GM19438 (cell line): Measurements from ENCODE around the gene CCDC190.
A peak's percentile ranks its signal among the peaks of the same experiment; 100 is the strongest.
"Not testable (repeated sequence)": the region's sequence is repeated elsewhere in the genome, so short reads cannot be mapped to it uniquely, and the experiment has no call there.

Experiments
- ATAC-seq: cut with Tn5 transposase; IDR thresholded peaks from one replicate; pipeline ENCODE4 v1.9.1; 2021; ENCODE audit warnings: low read depth; ENCODE audit not compliant: unreplicated experiment

CCDC190 gene

DNA sequence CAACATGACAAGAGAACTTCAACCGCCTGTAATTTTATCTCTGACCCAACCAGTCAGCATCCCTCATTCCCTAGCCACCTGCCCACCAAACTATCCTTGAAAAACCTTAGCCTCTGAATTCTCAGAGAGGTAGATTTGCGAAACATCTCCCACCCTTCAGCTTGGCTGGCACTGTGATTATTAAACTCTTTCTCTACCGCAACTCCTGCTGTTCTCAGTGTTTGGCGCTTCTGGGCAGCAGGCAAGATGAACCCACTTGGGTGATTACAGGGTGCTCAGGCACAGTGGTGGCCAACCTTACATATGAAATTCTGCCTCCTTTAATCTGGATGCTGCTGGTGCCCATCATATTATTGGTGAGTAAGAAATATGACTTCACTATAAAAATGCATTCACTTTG lies 22.1 kb downstream of the CCDC190 start:
- no peak for ATAC-seq

DNA sequence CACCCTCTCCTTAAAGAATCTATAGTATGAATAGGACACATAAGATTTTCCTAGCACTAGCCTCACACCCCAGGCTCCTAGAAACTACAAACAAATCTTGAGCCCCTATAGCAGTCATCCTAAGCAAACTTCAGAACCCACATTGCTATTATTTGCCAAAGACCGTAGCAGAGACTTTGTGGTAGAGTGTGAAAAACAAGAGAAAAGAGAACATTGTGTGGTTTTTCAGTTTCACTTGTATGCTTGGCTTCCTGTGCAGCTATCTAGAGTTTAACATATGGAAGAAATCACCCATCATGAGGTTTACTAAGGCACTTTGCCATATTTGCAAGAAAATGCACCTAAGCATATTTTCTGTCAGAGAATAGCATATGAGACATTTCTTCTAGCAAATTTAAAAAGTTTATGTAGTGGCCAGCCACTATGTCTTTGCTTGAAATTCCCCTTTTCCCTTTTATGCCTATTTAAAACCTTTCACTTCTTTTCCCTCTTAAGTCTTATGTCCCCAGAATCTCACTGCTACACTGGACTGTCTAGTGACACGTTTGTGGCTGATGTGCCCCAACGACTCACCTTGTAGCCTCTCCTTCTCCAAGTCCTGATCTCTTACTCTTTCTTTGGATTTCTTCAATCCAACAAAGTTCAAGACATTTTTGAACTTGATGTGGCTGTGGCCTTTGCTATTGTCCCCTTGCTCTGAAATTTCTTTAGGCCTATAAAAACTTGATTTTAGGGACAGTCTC lies 25.6 kb downstream of the CCDC190 start:
- ATAC-seq: peak; percentile 92

DNA sequence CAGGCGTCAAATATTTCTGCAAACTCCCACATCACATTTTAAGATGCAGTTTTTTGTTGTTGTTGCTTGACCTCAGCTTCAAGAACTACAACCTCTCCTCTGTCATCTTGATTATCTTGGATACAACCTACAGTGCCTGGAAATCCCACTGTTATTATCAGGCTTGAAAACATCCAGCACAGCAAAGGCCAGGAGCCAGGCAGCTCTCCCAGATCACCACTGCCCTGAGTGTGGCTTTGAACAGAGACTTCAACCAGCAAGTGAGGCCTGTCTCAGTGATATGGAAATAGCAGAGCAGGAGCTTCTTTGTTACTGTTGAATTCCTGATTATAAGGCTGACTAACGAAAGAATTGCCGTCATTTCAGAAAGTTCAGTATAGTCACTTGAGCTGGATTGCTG lies 28.5 kb downstream of the CCDC190 start:
- no peak for ATAC-seq

DNA sequence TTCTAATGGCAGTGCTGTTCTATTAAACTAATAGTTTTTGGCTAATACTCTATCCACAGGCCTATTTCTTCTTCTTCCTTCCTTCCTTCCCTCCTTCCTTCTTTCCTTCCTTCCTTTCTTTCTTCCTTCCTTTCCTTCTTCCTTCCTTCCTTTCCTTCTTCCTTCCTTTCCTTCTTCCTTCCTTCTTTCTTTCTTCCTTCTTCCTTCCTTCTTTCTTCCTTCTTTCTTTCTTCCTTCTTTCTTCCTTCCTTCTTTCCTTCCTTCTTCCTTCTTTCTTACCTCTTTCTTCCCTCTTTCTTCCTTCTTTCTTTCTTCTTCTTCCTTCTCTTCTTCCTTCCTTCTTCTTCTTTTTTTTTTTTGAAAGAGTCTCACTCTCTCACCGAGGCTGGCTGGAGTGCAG lies 31.7 kb downstream of the CCDC190 start:
- ATAC-seq: no peak

DNA sequence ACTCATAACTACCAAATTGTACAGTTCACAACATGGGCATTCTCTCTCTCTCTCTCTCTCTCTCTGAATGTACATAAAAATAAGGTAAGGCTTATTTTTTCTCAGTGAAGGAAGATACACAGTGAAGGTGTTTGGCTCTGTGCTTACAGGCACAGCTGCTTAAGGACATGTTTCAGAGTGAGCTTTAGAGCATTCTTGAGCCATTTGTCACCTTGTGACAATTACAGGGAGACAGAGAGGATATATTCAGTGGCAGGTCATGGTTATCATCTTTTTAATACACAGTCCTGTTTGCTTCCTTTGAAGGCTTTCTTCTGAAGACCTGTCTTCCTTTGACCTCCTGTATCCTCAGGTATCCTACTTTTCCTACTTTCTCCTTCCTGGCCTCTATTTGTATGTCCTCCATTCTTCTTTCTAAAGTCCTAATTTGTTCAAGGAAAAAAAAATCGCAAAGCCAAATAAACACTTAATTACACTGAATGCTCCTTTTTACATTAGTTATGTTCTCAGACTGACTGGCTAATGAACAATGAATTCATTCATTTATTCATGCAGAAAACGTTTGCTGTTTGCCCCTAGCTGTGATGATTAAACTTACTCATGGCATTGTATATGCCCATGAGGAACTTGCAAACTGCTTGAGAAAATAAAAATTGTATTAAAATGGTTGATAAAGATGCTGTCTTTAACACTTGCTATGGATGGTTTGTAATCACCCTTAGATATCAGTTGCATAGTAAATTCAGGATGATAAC lies 37.0 kb downstream of the CCDC190 start:
- ATAC-seq: no peak

DNA sequence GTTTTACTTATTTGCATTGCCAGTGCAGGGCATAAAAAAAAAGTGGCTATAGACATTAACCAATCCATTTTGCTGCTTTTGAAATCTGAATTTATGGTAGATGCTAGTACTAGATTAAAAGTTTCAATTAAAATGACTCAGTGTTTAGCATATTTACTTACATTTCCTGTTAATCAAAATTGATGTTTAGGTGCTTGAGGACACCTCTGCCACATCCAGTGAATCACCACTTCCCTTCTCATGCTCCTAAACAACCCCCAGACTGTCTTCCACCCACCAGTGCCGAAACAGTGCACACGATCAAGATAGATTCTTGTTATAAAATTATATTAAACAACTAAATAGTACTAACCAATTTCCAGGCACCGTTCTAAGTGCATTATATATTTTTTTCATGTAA lies 37.7 kb downstream of the CCDC190 start:
- no peak for ATAC-seq

DNA sequence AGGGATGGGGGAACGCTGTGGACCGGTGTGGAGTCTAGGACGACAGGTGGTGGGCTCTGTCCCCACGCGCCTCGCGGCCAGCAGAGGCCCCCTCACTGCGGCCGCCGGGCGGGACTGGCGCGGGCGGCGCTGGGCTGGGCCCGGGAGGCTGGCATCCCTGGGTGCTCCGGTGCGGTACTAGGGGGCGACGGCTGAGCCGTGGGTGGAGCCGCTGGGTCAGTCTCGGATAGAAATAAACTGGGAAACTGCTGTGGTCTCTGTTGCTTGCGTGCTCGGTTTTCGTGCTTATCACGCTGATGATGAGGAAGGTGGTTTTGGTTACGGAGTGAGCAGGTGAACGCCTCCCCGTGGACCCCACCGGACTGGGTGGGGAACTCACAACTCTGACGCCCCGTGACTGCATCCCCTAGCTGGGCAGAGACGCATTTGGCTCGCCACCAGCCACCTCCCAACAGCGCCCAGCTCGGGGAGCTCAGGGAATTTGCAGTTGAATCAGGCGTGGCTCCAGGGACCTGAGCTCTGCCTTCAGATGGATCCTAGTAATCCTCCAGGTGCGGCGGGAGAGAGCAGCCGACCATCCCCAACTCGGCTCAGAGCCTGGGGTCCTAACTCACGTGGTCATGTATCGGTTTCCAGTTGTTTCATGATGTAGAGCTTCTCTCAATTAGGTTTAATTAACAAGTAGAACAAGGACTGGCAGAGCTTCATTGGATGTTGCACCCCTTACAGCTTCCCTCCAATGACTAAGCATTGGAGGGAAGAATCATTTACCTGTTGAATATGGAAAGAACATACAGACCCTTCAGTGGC lies 38.4 kb downstream of the CCDC190 start:
- no peak for ATAC-seq

DNA sequence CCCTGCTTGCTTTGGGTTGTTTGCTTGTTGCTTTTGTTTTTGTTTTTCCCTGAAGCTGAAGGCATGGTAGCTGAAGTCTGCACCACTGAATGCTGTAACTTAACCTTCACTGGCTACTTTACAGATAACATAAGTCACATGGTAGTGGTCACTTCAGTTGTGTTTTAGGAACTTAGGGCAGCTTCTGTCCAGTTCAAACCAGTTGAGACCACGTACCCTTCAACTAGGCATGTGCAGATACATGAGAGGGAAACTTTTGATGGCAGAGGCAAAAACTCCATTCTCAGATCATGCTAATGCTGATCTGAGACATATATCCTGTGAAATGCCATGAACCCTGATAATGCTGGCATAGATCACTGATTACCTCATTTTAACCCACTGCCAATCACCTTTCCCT lies 42.3 kb downstream of the CCDC190 start:
- ATAC-seq: not testable (repeated sequence)

DNA sequence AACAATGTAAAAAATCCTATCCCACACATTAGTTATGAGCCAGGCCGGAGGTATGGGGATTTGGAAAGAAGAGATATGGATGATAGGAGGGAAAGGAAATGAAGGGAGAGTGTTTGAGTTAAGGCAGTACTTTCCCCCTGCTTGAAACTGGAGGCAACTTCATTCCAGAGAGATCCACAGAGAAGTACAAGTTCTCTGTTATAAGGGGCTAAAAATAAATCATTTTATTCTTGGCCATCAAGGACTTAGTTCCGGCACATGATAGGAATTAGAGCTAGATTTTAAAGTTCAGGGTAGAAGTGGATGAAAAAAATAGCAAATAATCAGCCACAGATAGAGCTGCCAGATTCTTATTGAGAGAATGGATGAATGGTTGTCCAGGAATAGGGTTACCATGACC lies 42.8 kb downstream of the CCDC190 start:
- not testable (repeated sequence) for ATAC-seq

DNA sequence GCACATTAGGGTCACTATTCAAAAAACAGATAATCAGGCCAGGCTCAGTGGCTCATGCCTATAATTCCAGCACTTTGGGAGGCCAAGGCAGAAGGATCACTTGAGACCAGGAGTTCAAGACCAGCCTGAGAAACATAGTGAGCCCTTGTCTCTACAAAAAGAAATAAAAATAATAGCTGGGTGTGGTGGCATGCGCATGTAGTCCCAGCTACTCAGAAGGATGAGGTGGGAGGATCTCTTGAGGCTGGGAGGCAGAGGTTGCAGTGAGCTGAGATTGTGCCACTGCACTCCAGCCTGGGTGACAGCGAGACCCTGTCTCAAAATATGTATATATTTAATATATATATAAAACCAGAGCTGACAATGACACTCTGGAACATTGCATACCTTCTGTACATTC lies 48.6 kb downstream of the CCDC190 start:
- ATAC-seq: not testable (repeated sequence)

DNA sequence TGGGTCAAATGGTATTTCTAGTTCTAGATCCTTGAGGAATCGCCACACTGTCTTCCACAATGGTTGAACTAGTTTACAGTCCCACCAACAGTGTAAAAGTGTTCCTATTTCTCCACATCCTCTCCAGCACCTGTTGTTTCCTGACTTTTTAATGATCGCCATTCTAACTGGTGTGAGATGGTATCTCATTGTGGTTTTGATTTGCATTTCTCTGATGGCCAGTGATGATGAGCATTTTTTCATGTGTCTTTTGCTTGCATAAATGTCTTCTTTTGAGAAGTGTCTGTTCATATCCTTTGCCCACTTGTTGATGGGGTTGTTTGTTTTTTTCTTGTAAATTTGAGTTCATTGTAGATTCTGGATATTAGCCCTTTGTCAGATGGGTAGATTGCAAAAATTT lies 53.5 kb downstream of the CCDC190 start:
- ATAC-seq: not testable (repeated sequence)
